Hepatocyte (in vitro differentiated cells): ENCODE data around the gene AGBL4. TPM values are rescaled to one million over a fixed set of nuclear protein-coding genes. Genes with fewer than 3 reads are reported as not detected.

Source experiments
- DNase-seq: peaks from one replicate; pipeline ENCODE4 v3.0.0-alpha.2; 2016; ENCODE audit warnings: low spot score
- H2AFZ ChIP-seq: fragments of 200-600 bp; sonication (generic); 2 replicates; pipeline ENCODE4 v1.6.0; 2016; ENCODE audit warnings: antibody characterized with exemption, mild to moderate bottlenecking
- H3K27ac ChIP-seq: fragments of 200-600 bp; sonication (generic); 2 replicates; pipeline ENCODE4 v1.5.1; 2016; ENCODE audit warnings: mild to moderate bottlenecking
- H3K27me3 ChIP-seq: fragments of 200-600 bp; sonication (generic); 2 replicates; pipeline ENCODE4 v1.6.1; 2016
- H3K36me3 ChIP-seq: fragments of 200-600 bp; sonication (generic); replicated peaks from 2 replicates; pipeline ENCODE4 v1.5.1; 2016; ENCODE audit warnings: low read depth; ENCODE audit not compliant: insufficient read depth
- H3K4me1 ChIP-seq: fragments of 200-600 bp; sonication (generic); 2 replicates; pipeline ENCODE4 v1.5.1; 2016; ENCODE audit warnings: mild to moderate bottlenecking, moderate library complexity; ENCODE audit not compliant: insufficient read depth
- H3K4me2 ChIP-seq: fragments of 200-600 bp; sonication (generic); 2 replicates; pipeline ENCODE4 v1.6.0; 2016
- H3K4me3 ChIP-seq: fragments of 200-600 bp; sonication (generic); 2 replicates; pipeline ENCODE4 v1.5.1; 2016; ENCODE audit warnings: mild to moderate bottlenecking
- H3K79me2 ChIP-seq: fragments of 200-600 bp; sonication (generic); 2 replicates; pipeline ENCODE4 v1.6.0; 2017; ENCODE audit warnings: mild to moderate bottlenecking
- H3K9me2 ChIP-seq: fragments of 200-600 bp; sonication (generic); replicated peaks from 2 replicates; pipeline ENCODE4 v1.6.0; 2017; ENCODE audit warnings: mild to moderate bottlenecking; ENCODE audit not compliant: insufficient read depth
- H3K9me3 ChIP-seq: fragments of 200-600 bp; sonication (generic); 2 replicates; pipeline ENCODE4 v1.5.1; 2016; ENCODE audit warnings: low read depth, mild to moderate bottlenecking
- H4K20me1 ChIP-seq: fragments of 200-600 bp; sonication (generic); 2 replicates; pipeline ENCODE4 v1.6.0; 2016; ENCODE audit warnings: mild to moderate bottlenecking; ENCODE audit not compliant: insufficient read depth, poor library complexity, severe bottlenecking
- CTCF ChIP-seq: fragments of 200-600 bp; sonication (generic); IDR thresholded peaks from 2 replicates; pipeline ENCODE4 v1.5.1; 2016; ENCODE audit warnings: antibody characterized with exemption, mild to moderate bottlenecking; ENCODE audit not compliant: poor library complexity
- EZH2 ChIP-seq: fragments of 200-600 bp; sonication (generic); IDR thresholded peaks from 2 replicates; pipeline ENCODE4 v1.6.1; 2016; ENCODE audit warnings: antibody characterized with exemption, mild to moderate bottlenecking, borderline replicate concordance
- EZH2phosphoT487 ChIP-seq: fragments of 200-600 bp; sonication (generic); IDR thresholded peaks from one replicate; pipeline ENCODE4 v1.6.1; 2018; ENCODE audit warnings: antibody characterized with exemption, mild to moderate bottlenecking, low read depth, moderate library complexity; ENCODE audit not compliant: unreplicated experiment, severe bottlenecking
- WGBS: methylation state at CpG from one replicate; pipeline ENCODE4 v1.1.6; 2016; ENCODE audit warnings: low lambda C conversion rate; ENCODE audit errors: missing lambda C conversion rate; 5-methylcytosine and 5-hydroxymethylcytosine counted together
- polyA plus RNA-seq: library from polyadenylated mRNA; unstranded; fragments of >200 nt; fragmentation: Nextera tagmentation; extraction: Ambion mirVana; gene quantifications from 2 replicates; pipeline ENCODE4 v1.2.1, GENCODE V29; 2016
- total RNA-seq: library from RNA; depleted of rRNA; stranded (reverse); fragments of >200 nt; gene quantifications from 2 replicates; pipeline ENCODE4 v1.2.3, GENCODE V29; 2014

The AGBL4 gene
- total and polyA plus RNA-seq, 2 experiments from 2014 or later = 0.50 to 0.73 TPM

GRCh38 chr1:49606082-49606481 lies 417.7 kb downstream of the AGBL4 start:
- no peaks in the 10 kb centered on the region for H3K36me3 ChIP-seq
- H3K4me2 ChIP-seq = no peak overlapping the region
- no peak overlapping the region for H3K27ac ChIP-seq
- no peaks in the 10 kb centered on the region for H3K9me2 ChIP-seq
- H3K4me1 ChIP-seq = no peaks in the 10 kb centered on the region
- TF ChIP-seq CTCF = no peak
- TF ChIP-seq EZH2 = no peak
- TF ChIP-seq EZH2phosphoT487 = no peak
- no peak for DNase-seq
- no peaks in the 10 kb centered on the region for H4K20me1 ChIP-seq
- no peak overlapping the region for H3K4me3 ChIP-seq
- H3K79me2 ChIP-seq = no peaks in the 10 kb centered on the region
- no peaks in the 10 kb centered on the region for H3K27me3 ChIP-seq
- H2AFZ ChIP-seq = no peak overlapping the region
- no peaks in the 10 kb centered on the region for H3K9me3 ChIP-seq
- 56% methylated on average over 5 of the region's 5 CpGs for WGBS

- TF ChIP-seq EZH2 (no peak), CTCF (no peak), EZH2phosphoT487 (no peak)
- no peak overlapping the region for H3K4me3 ChIP-seq
- H3K27me3 ChIP-seq = no peaks in the 10 kb centered on the region
- H4K20me1 ChIP-seq = no peaks in the 10 kb centered on the region
- no peaks in the 10 kb centered on the region for H3K36me3 ChIP-seq
- no peak overlapping the region for H3K27ac ChIP-seq
- DNase-seq = no peak
- H3K4me2 ChIP-seq = no peak overlapping the region
- H3K9me3 ChIP-seq = no peaks in the 10 kb centered on the region
- H3K9me2 ChIP-seq = no peaks in the 10 kb centered on the region
- no peaks in the 10 kb centered on the region for H3K79me2 ChIP-seq
- no peak overlapping the region for H2AFZ ChIP-seq
- H3K4me1 ChIP-seq = no peaks in the 10 kb centered on the region
Observed at GRCh38 chr1:49597436-49597835, 426.3 kb downstream of the AGBL4 start.

- Histone ChIP-seq H3K36me3 (no peaks in the 10 kb centered on the region), H3K27me3 (no peaks in the 10 kb centered on the region), H3K4me3 (no peak overlapping the region), H3K9me2 (no peaks in the 10 kb centered on the region), H3K4me2 (no peak overlapping the region), H3K27ac (no peak overlapping the region), H3K9me3 (no peaks in the 10 kb centered on the region), H3K79me2 (no peaks in the 10 kb centered on the region), H3K4me1 (no peaks in the 10 kb centered on the region), H4K20me1 (no peaks in the 10 kb centered on the region), H2AFZ (no peak overlapping the region)
- no peak for TF ChIP-seq CTCF
- no peak for TF ChIP-seq EZH2phosphoT487
- TF ChIP-seq EZH2 = no peak
- DNase-seq = no peak
- 47% methylated on average over 3 of the region's 3 CpGs for WGBS
Observed at GRCh38 chr1:49576327-49576901, 447.3 kb downstream of the AGBL4 start.

GRCh38 chr1:49556676-49557234 lies 467.0 kb downstream of the AGBL4 start:
- Histone ChIP-seq H3K4me3 (no peak overlapping the region), H3K9me2 (no peaks in the 10 kb centered on the region), H3K4me1 (no peaks in the 10 kb centered on the region), H3K79me2 (no peaks in the 10 kb centered on the region), H3K36me3 (no peaks in the 10 kb centered on the region), H3K27ac (no peak overlapping the region), H3K4me2 (no peak overlapping the region), H3K9me3 (no peaks in the 10 kb centered on the region), H4K20me1 (no peaks in the 10 kb centered on the region), H3K27me3 (no peaks in the 10 kb centered on the region), H2AFZ (no peak overlapping the region)
- TF ChIP-seq CTCF (no peak), EZH2phosphoT487 (no peak), EZH2 (no peak)
- WGBS = 84% methylated on average over 29 of the region's 30 CpGs
- DNase-seq = no peak
